Mammary epithelial cell (primary cell): Measurements from ENCODE around the gene ID3.

Experiments
- CTCF ChIP-seq, 2 donors: IDR thresholded peaks in 1 of 2; conservative IDR thresholded peaks in 1 of 2; 2 replicates each; pipeline ENCODE4 v1.5.1; 2011 to 2012; ENCODE audit warnings: inconsistent platforms in 2 of 2, low read length in 2 of 2, mild to moderate bottlenecking in 2 of 2, control low read depth in 1 of 2, low read depth in 1 of 2; ENCODE audit not compliant: insufficient read depth in 1 of 2; ENCODE audit errors: extremely low read depth in 1 of 2
- EZH2 ChIP-seq: IDR thresholded peaks from 2 replicates; pipeline ENCODE4 v1.6.1; 2012; ENCODE audit warnings: low read length, inconsistent platforms, borderline replicate concordance

GRCh38 chr1:23543707-23544443 lies 15.4 kb downstream of the ID3 start:
- no peak for TF ChIP-seq CTCF (conservative IDR thresholded peaks at IDR 0.05 in 1 of 2, IDR thresholded peaks at IDR 0.05 in 1 of 2; ENCODE audit: extremely low read depth in 1 of 2, insufficient read depth in 1 of 2, low read depth in 1 of 2, low read length in 2 of 2)
- TF ChIP-seq EZH2: no peak
